GM12872 (cell line): ENCODE results near the gene LRRC56.

Source experiments
- TF ChIP-seq, protein P1 (sequence below): IDR thresholded peaks from 3 replicates; pipeline ENCODE4 v1.5.1; 2011; ENCODE audit warnings: low read depth, mild to moderate bottlenecking, low read length, moderate library complexity; ENCODE audit not compliant: insufficient read depth

Gene LRRC56

DNA sequence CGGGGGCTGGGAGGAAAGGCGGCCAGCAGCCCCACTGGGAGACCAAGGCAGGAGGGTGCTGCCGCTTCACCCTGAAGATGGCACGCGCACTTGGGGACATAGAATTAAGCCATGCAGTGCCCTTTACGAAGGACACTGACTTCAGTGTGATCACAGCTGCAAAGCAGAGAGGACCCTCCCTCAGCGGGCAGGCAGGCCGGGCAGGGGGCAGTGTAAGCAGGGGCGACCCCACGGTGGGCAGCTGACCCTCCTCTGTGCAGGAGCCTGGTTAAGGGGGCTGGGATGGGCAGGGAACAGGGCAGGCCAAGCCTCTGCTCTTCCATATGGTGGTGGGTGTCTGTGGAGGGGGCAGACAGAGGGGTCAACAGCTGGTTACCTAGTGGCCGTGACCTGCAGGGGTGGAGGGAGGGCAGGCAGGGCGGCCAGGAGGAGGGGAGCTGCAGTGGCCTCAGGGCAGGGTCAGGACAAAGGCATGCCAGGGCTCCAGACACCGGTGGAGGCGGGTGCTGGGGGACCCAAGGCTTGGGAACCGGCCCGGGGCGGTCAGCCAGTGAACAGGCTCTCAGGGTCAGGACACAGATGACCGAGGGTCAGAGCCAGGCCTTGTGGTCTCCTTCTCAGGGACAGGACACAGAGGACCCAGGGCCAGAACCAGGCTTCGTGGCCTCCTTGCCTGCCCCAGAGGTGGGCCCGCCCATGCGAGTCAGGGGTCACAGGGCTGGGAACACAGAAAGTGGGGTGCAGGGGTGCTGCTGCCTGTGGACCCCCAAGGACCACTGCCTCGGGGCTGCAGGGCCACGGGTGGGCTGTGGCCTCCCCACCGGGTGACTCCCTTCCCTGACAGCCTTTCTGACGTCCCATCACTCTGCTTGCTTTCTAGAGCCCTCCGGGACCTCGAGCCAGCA lies 16.0 kb downstream of the LRRC56 start:
- TF ChIP-seq, protein P1, sequence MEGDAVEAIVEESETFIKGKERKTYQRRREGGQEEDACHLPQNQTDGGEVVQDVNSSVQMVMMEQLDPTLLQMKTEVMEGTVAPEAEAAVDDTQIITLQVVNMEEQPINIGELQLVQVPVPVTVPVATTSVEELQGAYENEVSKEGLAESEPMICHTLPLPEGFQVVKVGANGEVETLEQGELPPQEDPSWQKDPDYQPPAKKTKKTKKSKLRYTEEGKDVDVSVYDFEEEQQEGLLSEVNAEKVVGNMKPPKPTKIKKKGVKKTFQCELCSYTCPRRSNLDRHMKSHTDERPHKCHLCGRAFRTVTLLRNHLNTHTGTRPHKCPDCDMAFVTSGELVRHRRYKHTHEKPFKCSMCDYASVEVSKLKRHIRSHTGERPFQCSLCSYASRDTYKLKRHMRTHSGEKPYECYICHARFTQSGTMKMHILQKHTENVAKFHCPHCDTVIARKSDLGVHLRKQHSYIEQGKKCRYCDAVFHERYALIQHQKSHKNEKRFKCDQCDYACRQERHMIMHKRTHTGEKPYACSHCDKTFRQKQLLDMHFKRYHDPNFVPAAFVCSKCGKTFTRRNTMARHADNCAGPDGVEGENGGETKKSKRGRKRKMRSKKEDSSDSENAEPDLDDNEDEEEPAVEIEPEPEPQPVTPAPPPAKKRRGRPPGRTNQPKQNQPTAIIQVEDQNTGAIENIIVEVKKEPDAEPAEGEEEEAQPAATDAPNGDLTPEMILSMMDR, result no peak

DNA sequence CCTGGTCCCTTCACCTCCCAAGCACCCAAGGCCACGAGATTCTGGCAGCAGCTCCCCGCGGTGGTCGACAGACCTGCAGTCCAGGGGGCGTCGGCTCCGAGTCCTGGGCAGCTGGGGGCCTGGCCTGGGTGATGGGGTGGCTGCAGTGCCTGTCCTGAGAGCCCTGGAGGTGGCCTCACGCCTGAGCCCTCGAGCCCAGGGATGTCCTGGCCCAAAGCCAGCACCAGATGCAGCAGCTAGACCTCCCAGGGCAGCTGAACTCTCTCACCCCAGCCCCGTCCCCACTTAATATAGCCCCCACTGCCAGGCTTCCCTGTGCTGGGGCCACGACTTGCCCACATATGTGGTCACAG lies 16.6 kb downstream of the LRRC56 start:
- TF ChIP-seq, protein P1, result no peak

DNA sequence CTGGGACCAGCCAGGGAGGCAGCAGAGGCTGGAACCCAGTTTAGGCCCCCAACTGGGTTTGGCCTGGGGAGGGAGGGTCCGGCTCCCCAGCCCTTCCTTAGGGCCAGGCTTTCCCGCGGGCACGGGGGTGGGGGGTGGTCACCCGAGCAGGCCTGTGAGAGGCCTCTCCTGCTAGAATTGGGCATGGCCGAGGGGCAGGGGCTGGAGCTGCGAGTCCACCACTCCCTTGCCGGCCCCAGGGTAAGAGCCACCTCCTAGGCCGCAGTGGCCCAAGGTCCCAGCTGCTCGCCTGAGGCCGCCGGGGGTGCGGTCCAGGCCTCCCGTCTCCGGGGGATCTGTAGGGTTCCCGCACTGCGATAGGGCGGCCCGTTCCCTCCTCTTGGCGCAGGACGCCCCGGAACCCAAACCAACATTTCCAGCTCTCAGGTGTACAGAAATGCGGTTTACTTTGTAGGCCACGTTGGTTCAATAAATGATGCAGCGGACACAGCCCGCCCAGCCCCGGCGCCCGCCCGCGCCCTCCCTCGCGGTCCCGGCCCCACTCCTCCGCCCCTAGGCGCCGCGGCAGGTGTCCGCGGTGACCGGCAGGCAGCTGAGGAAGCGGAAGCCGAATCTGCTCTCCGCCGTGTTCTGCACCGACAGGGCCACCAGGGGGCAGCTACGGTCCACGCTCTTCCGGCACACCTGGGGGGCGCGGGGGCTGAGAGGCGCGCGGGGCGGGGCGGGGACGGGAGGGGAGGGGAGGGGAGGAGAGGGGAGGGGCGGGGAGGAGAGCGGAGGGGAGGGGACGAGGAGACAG lies 17.3 kb downstream of the LRRC56 start:
- TF ChIP-seq, protein P1, result peak; percentile 65

DNA sequence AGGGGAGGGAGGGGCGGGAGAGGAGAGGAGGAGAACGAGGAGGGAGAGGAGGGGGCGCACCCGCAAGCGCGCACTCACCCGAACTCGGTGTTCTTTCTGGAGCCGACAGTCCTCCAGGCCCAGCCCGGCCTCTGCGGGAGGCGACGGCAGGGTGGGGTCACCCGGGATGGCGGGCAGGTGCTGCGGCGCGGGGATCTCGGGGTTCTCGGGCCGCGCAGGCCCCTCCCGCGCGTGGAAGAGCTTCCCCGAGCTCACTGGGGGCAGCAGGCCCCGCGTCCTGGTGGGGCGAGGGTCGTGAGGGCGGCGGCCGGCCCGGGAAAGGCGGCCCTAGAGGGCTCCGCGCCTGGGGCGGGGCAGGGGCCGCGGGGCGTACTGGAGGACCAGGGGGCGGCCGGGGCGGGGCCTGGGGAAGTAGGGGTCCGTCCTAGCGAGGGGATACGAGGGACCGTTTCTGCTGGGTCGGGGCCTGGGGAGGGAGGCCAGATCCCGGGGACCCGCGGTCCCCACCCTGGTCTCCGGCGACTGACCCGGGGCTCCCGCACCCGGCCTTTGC lies 18.0 kb downstream of the LRRC56 start:
- TF ChIP-seq, protein P1, result no peak

DNA sequence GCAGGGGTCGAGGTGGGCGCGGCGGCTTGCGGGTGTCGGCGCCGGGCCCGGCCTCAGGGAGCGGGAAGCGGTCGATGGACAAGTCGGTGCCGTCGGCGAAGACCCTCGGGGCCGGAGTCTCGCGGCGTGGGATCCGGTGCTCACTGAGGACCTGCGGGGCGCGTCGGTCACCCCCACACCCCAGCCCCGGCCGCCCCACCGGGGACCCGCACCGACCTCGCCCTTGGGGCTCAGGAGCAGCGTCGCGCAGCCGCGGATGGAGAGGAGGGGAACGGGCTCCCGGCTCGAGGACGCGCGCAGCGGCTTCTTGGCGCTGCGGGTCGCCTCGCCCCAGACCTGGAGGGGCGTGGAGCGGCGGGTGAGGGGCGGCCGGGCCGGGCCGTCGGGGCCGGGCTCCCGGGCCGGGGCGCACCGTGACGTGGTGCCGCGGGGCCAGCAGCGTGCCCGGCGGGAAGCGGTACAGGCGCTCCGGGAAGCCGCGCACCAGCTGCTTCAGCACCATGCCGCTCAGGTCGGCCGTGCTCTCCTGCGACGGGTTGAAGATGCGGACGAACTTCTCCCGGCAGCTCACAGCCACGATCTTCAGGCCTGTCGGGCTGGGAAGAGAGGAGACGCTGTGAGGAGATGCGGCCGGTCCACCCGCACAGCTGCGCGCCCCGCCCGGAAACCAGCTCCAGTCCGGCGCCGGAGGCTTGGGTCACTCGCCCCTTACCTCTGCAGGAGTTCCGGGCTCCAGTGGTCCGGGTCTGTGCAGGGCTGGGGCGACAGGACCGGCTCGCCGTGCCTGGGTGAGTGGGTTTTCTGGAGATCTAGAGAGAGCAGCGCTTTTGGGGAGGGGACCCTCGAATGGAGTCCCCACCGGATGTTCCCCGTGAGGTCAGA lies 18.7 kb downstream of the LRRC56 start:
- TF ChIP-seq, protein P1, result no peak

DNA sequence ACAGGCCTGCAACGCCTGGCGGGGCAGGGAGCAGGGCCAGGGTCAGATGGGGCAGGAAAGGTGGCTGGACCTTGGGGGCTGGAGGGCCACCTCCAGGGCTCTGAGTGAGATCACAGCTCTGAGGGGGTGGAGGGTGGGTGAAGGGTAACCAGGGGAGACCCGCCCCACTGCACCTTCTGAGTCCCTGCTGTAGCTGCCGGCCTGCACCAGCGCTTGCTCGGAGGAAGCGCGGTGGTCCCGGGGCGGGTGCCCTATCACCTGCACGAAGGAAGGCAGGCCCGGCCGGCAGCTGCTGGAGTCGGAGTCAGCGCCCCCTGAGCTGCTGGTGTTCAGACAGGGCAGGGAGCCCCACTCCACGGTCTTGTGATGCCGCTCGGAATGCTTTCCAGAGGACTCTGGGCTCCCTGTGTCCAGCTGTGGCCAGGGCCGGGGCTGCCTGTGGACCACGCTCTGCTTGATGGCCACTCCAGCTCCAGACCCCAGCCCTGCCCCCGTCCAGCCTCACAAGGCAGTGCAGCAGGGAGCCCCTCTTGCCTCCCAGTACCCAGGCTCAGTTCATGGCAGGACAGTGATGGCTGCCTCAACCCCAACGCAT lies 19.4 kb downstream of the LRRC56 start:
- TF ChIP-seq, protein P1, result no peak
